ENCODE results near the gene SYP. TPM values are rescaled to one million over a fixed set of nuclear protein-coding genes. Genes with fewer than 3 reads are reported as not detected.
A peak's percentile ranks its signal among the peaks of the same experiment; 100 is the strongest.

The SYP gene
- total RNA-seq, 1 donor from 2014 or later: 1.6 TPM

GRCh38 chrX:49188468-49189076, 11.4 kb downstream of the SYP start:
- TF ChIP-seq CTCF (IDR thresholded peaks at IDR 0.05; ENCODE audit: insufficient read depth, low read depth, low read length) (no peak), EZH2 (IDR thresholded peaks at IDR 0.05; ENCODE audit: insufficient read depth, low read length) (no peak)
- Histone ChIP-seq H3K4me3 (ENCODE audit: insufficient read depth, low read depth, low read length) (no peak overlapping the region), H3K27ac (ENCODE audit: low read depth, low read length) (no peak overlapping the region), H3K4me1 (ENCODE audit: insufficient read depth, low read length) (no peaks in the 10 kb centered on the region), H3K4me2 (ENCODE audit: low read length) (no peak overlapping the region), H3K9me3 (ENCODE audit: insufficient read depth, low read depth, low read length) (no peaks in the 10 kb centered on the region), H3K36me3 (ENCODE audit: insufficient read depth, low read length) (no peaks in the 10 kb centered on the region), H3K9ac (ENCODE audit: low read length) (no peak overlapping the region), H3K27me3 (ENCODE audit: insufficient read depth, low read length) (no peaks in the 10 kb centered on the region), H4K20me1 (ENCODE audit: insufficient read depth, low read length) (peaks cover 5% of the 10 kb centered on the region), H3K79me2 (ENCODE audit: insufficient read depth, low read length) (no peaks in the 10 kb centered on the region), H2AFZ (ENCODE audit: low read depth, low read length) (no peak overlapping the region)
- Mint-ChIP-seq H3K4me3 (ENCODE audit: unreplicated experiment) (no peak overlapping the region), H3K36me3 (ENCODE audit: low read depth, unreplicated experiment) (no peaks in the 10 kb centered on the region), H3K9me3 (ENCODE audit: unreplicated experiment) (no peaks in the 10 kb centered on the region), H3K27me3 (ENCODE audit: low read depth, unreplicated experiment) (no peaks in the 10 kb centered on the region), H3K4me1 (ENCODE audit: low read depth, unreplicated experiment) (peaks cover 1% of the 10 kb centered on the region), H3K27ac (ENCODE audit: unreplicated experiment) (no peak overlapping the region)
- no peak for DNase-seq (ENCODE audit: low read depth)
- no peak for FAIRE-seq

GRCh38 chrX:49187526-49187925, 12.5 kb downstream of the SYP start:
- no peak overlapping the region for H3K4me2 ChIP-seq (ENCODE audit: low read length)
- peak; percentile 39 for FAIRE-seq
- Mint-ChIP-seq H3K36me3 (ENCODE audit: low read depth, unreplicated experiment) (no peaks in the 10 kb centered on the region), H3K4me1 (ENCODE audit: low read depth, unreplicated experiment) (peaks cover 1% of the 10 kb centered on the region), H3K4me3 (ENCODE audit: unreplicated experiment) (no peak overlapping the region), H3K9me3 (ENCODE audit: unreplicated experiment) (no peaks in the 10 kb centered on the region), H3K27ac (ENCODE audit: unreplicated experiment) (peak overlapping the region; percentile 47), H3K27me3 (ENCODE audit: low read depth, unreplicated experiment) (no peaks in the 10 kb centered on the region)
- TF ChIP-seq EZH2 (IDR thresholded peaks at IDR 0.05; ENCODE audit: insufficient read depth, low read length) (no peak), CTCF (IDR thresholded peaks at IDR 0.05; ENCODE audit: insufficient read depth, low read depth, low read length) (no peak)
- no peaks in the 10 kb centered on the region for H3K9me3 ChIP-seq (ENCODE audit: insufficient read depth, low read depth, low read length)
- peaks cover 7% of the 10 kb centered on the region for H4K20me1 ChIP-seq (ENCODE audit: insufficient read depth, low read length)
- H3K9ac ChIP-seq (ENCODE audit: low read length): no peak overlapping the region
- H2AFZ ChIP-seq (ENCODE audit: low read depth, low read length): no peak overlapping the region
- no peaks in the 10 kb centered on the region for H3K36me3 ChIP-seq (ENCODE audit: insufficient read depth, low read length)
- no peak overlapping the region for H3K27ac ChIP-seq (ENCODE audit: low read depth, low read length)
- no peaks in the 10 kb centered on the region for H3K27me3 ChIP-seq (ENCODE audit: insufficient read depth, low read length)
- no peak overlapping the region for H3K4me3 ChIP-seq (ENCODE audit: insufficient read depth, low read depth, low read length)
- no peaks in the 10 kb centered on the region for H3K4me1 ChIP-seq (ENCODE audit: insufficient read depth, low read length)
- no peak for DNase-seq (ENCODE audit: low read depth)
- no peaks in the 10 kb centered on the region for H3K79me2 ChIP-seq (ENCODE audit: insufficient read depth, low read length)

- Histone ChIP-seq H4K20me1 (ENCODE audit: insufficient read depth, low read length) (peaks cover 7% of the 10 kb centered on the region), H3K36me3 (ENCODE audit: insufficient read depth, low read length) (no peaks in the 10 kb centered on the region), H3K9ac (ENCODE audit: low read length) (no peak overlapping the region), H3K27me3 (ENCODE audit: insufficient read depth, low read length) (no peaks in the 10 kb centered on the region), H2AFZ (ENCODE audit: low read depth, low read length) (no peak overlapping the region), H3K4me1 (ENCODE audit: insufficient read depth, low read length) (no peaks in the 10 kb centered on the region), H3K9me3 (ENCODE audit: insufficient read depth, low read depth, low read length) (no peaks in the 10 kb centered on the region), H3K4me3 (ENCODE audit: insufficient read depth, low read depth, low read length) (no peak overlapping the region), H3K4me2 (ENCODE audit: low read length) (no peak overlapping the region), H3K79me2 (ENCODE audit: insufficient read depth, low read length) (no peaks in the 10 kb centered on the region), H3K27ac (ENCODE audit: low read depth, low read length) (no peak overlapping the region)
- peak overlapping the region; percentile 75 for H3K4me3 Mint-ChIP-seq (ENCODE audit: unreplicated experiment)
- H3K27ac Mint-ChIP-seq (ENCODE audit: unreplicated experiment): peak overlapping the region; percentile 47
- H3K4me1 Mint-ChIP-seq (ENCODE audit: low read depth, unreplicated experiment): peaks cover 1% of the 10 kb centered on the region
- DNase-seq (ENCODE audit: low read depth) (no peak), FAIRE-seq (no peak)
- no peaks in the 10 kb centered on the region for H3K27me3 Mint-ChIP-seq (ENCODE audit: low read depth, unreplicated experiment)
- H3K9me3 Mint-ChIP-seq (ENCODE audit: unreplicated experiment): no peaks in the 10 kb centered on the region
- no peaks in the 10 kb centered on the region for H3K36me3 Mint-ChIP-seq (ENCODE audit: low read depth, unreplicated experiment)
- TF ChIP-seq EZH2 (IDR thresholded peaks at IDR 0.05; ENCODE audit: insufficient read depth, low read length) (no peak), CTCF (IDR thresholded peaks at IDR 0.05; ENCODE audit: insufficient read depth, low read depth, low read length) (no peak)
These were observed 13.0 kb downstream of the SYP start for GRCh38 chrX:49187028-49187394.
